HTR-8/SVneo (cell line): ENCODE results near the gene CCDC88B.

Experiments used
- DNase-seq: peaks from one replicate; pipeline ENCODE4 v3.0.0; 2011; ENCODE audit warnings: low spot score, mixed read lengths; ENCODE audit not compliant: insufficient read length
- FAIRE-seq: peaks from 2 replicates; lab custom pipeline; 2011; peaks lifted over from hg19 to GRCh38; lab: Jason Lieb, UNC

Gene CCDC88B

GRCh38 chr11:64342869-64343745 lies 3.1 kb downstream of the CCDC88B start:
- no peak for FAIRE-seq
- no peak for DNase-seq

GRCh38 chr11:64343767-64344559 lies 4.0 kb downstream of the CCDC88B start:
- no peak for DNase-seq
- no peak for FAIRE-seq

- no peak for FAIRE-seq
- no peak for DNase-seq
Measured at GRCh38 chr11:64344787-64345186, 4.8 kb downstream of the CCDC88B start.

- DNase-seq = no peak
- no peak for FAIRE-seq
Measured at GRCh38 chr11:64347193-64347867, 7.3 kb downstream of the CCDC88B start.

GRCh38 chr11:64348383-64349024 lies 8.5 kb downstream of the CCDC88B start:
- DNase-seq (no peak), FAIRE-seq (no peak)

GRCh38 chr11:64349025-64349387 lies 9.0 kb downstream of the CCDC88B start:
- DNase-seq (no peak), FAIRE-seq (no peak)

- no peak for FAIRE-seq
- no peak for DNase-seq
Measured at GRCh38 chr11:64349404-64349803, 9.4 kb downstream of the CCDC88B start.

- FAIRE-seq (no peak), DNase-seq (no peak)
Measured at GRCh38 chr11:64351136-64351631, 11.2 kb downstream of the CCDC88B start.

GRCh38 chr11:64352099-64352994 lies 12.3 kb downstream of the CCDC88B start:
- FAIRE-seq = no peak
- no peak for DNase-seq

GRCh38 chr11:64352995-64353714 lies 13.2 kb downstream of the CCDC88B start:
- DNase-seq (no peak), FAIRE-seq (no peak)

- FAIRE-seq = no peak
- no peak for DNase-seq
Measured at GRCh38 chr11:64353715-64354506, 13.9 kb downstream of the CCDC88B start.

GRCh38 chr11:64355078-64355940 lies 15.3 kb downstream of the CCDC88B start:
- FAIRE-seq = no peak
- DNase-seq = peak; percentile 91

- DNase-seq (no peak), FAIRE-seq (no peak)
Measured at GRCh38 chr11:64356498-64357411, 16.8 kb downstream of the CCDC88B start.

GRCh38 chr11:64357446-64357845 lies 17.4 kb downstream of the CCDC88B start:
- no peak for DNase-seq
- FAIRE-seq = no peak

- FAIRE-seq (no peak), DNase-seq (no peak)
Measured at GRCh38 chr11:64357904-64358535, 18.0 kb downstream of the CCDC88B start.
